WTC11 (cell line): Measurements from ENCODE around the gene ATG5. TPM values are rescaled to one million over a fixed set of nuclear protein-coding genes. Genes with fewer than 3 reads are reported as not detected.

Experiments
- ATAC-seq: fragments of 200-7000 bp; cut with Tn5 transposase; 2 replicates; pipeline ENCODE4 v1.10.0; 2021; ENCODE audit warnings: mild to moderate bottlenecking, moderate library complexity
- CTCF ChIA-PET: fragments of 300-600 bp; sonication (Branson Sonifier 250); formaldehyde crosslinking; loops from one replicate; lab custom pipeline; 2021; ENCODE audit warnings: antibody characterized with exemption; lab: Charles Lee
- POLR2A ChIA-PET: fragments of 350-600 bp; sonication (Branson Sonifier 250); formaldehyde crosslinking; loops from one replicate; lab custom pipeline; 2021; ENCODE audit warnings: antibody characterized with exemption; lab: Charles Lee
- DNase-seq: peaks from one replicate; pipeline ENCODE4 v3.0.0; 2021; ENCODE audit warnings: low spot score
- H3K27ac Mint-ChIP-seq: 2 replicates; pipeline ENCODE4 v1.8.0; 2021; ENCODE audit warnings: mixed read lengths
- H3K27me3 Mint-ChIP-seq: 2 replicates; pipeline ENCODE4 v1.8.0; 2021; ENCODE audit warnings: low read depth, mild to moderate bottlenecking, moderate library complexity, mixed read lengths
- H3K36me3 Mint-ChIP-seq: 2 replicates; pipeline ENCODE4 v1.8.0; 2021; ENCODE audit warnings: mixed read lengths
- H3K4me1 Mint-ChIP-seq: 2 replicates; pipeline ENCODE4 v1.8.0; 2022; ENCODE audit warnings: mixed read lengths
- H3K4me3 Mint-ChIP-seq: 2 replicates; pipeline ENCODE4 v1.8.0; 2021; ENCODE audit warnings: mild to moderate bottlenecking, moderate library complexity, mixed read lengths
- H3K9me3 Mint-ChIP-seq: 2 replicates; pipeline ENCODE4 v1.8.0; 2021; ENCODE audit warnings: mixed read lengths
- ATF6 ChIP-seq: sonication (generic); formaldehyde crosslinking; IDR thresholded peaks from 2 replicates; pipeline ENCODE4 v1.8.1; 2023; ENCODE audit warnings: mild to moderate bottlenecking, missing genetic modification reagents
- E2F5 ChIP-seq: sonication (generic); formaldehyde crosslinking; IDR thresholded peaks from 2 replicates; pipeline ENCODE4 v1.8.1; 2022; ENCODE audit warnings: mild to moderate bottlenecking, moderate library complexity, missing genetic modification reagents
- ELF4 ChIP-seq: sonication (generic); formaldehyde crosslinking; IDR thresholded peaks from 2 replicates; pipeline ENCODE4 v1.8.1; 2022; ENCODE audit warnings: low read depth, mild to moderate bottlenecking, moderate library complexity, missing genetic modification reagents
- EMX1 ChIP-seq: fragments of 250-450 bp; sonication (Bioruptor Pico); IDR thresholded peaks from 2 replicates; pipeline ENCODE4 v1.8.0; 2021; ENCODE audit warnings: mild to moderate bottlenecking
- FOXJ3 ChIP-seq: sonication (generic); formaldehyde crosslinking; IDR thresholded peaks from 2 replicates; pipeline ENCODE4 v1.9.0; 2021; ENCODE audit warnings: missing genetic modification reagents, mild to moderate bottlenecking, borderline replicate concordance
- FOXK1 ChIP-seq: sonication (generic); formaldehyde crosslinking; IDR thresholded peaks from 2 replicates; pipeline ENCODE4 v1.8.0; 2022; ENCODE audit warnings: mild to moderate bottlenecking, moderate library complexity, missing genetic modification reagents
- FOXP1 ChIP-seq: sonication (generic); formaldehyde crosslinking; IDR thresholded peaks from 2 replicates; pipeline ENCODE4 v1.8.0; 2022; ENCODE audit warnings: missing genetic modification reagents, mild to moderate bottlenecking, moderate library complexity, borderline replicate concordance
- HMGA2 ChIP-seq: fragments of 250-450 bp; sonication (Bioruptor Pico); IDR thresholded peaks from 2 replicates; pipeline ENCODE4 v1.4.0; 2021; ENCODE audit warnings: mild to moderate bottlenecking, moderate library complexity
- IRF2 ChIP-seq: sonication (generic); formaldehyde crosslinking; IDR thresholded peaks from 2 replicates; pipeline ENCODE4 v1.8.0; 2022; ENCODE audit warnings: low read depth, missing genetic modification reagents, borderline replicate concordance
- JUN ChIP-seq: sonication (generic); formaldehyde crosslinking; IDR thresholded peaks from 2 replicates; pipeline ENCODE4 v1.8.0; 2023; ENCODE audit warnings: mild to moderate bottlenecking, missing genetic modification reagents
- MXD4 ChIP-seq: fragments of 250-450 bp; sonication (Bioruptor Pico); IDR thresholded peaks from 2 replicates; pipeline ENCODE4 v1.8.0; 2021; ENCODE audit warnings: mild to moderate bottlenecking, moderate library complexity, borderline replicate concordance
- NR3C1 ChIP-seq: sonication (generic); formaldehyde crosslinking; conservative IDR thresholded peaks from 2 replicates; pipeline ENCODE4 v1.8.1; 2023; ENCODE audit warnings: low read depth, mild to moderate bottlenecking, missing genetic modification reagents
- TEAD1 ChIP-seq: sonication (generic); formaldehyde crosslinking; IDR thresholded peaks from 2 replicates; pipeline ENCODE4 v1.8.0; 2022; ENCODE audit warnings: mild to moderate bottlenecking, missing genetic modification reagents
- ZNF121 ChIP-seq: sonication (generic); formaldehyde crosslinking; IDR thresholded peaks from 2 replicates; pipeline ENCODE4 v1.8.0; 2023; ENCODE audit warnings: missing genetic modification reagents
- ZNF416 ChIP-seq: fragments of 250-450 bp; sonication (Bioruptor Pico); IDR thresholded peaks from 2 replicates; pipeline ENCODE4 v1.9.0; 2021; ENCODE audit warnings: mild to moderate bottlenecking, inconsistent platforms
- total RNA-seq: library from RNA; stranded (reverse); gene quantifications from 3 replicates; pipeline ENCODE4 v1.2.3, GENCODE V29; 2021
- TF ChIP-seq, protein P1 (sequence below): sonication (generic); formaldehyde crosslinking; IDR thresholded peaks from 2 replicates; pipeline ENCODE4 v1.8.1; 2023; ENCODE audit warnings: mild to moderate bottlenecking, missing genetic modification reagents, borderline replicate concordance
- TF ChIP-seq, protein P2 (sequence below): sonication (generic); formaldehyde crosslinking; IDR thresholded peaks from 2 replicates; pipeline ENCODE4 v1.8.0; 2022; ENCODE audit warnings: missing genetic modification reagents

ATG5 gene
- total RNA-seq, 1 experiment from 2014 or later = 32.6 TPM

GRCh38 chr6:106316375-106316766, 9.2 kb downstream of the ATG5 start:
- ATAC-seq (no peak), DNase-seq (no peak)
- Mint-ChIP-seq H3K27ac (no peak overlapping the region), H3K4me3 (no peak overlapping the region), H3K4me1 (peaks cover 10% of the 10 kb centered on the region), H3K36me3 (peaks cover 23% of the 10 kb centered on the region), H3K9me3 (no peaks in the 10 kb centered on the region), H3K27me3 (no peaks in the 10 kb centered on the region)
- TF ChIP-seq ZNF121 = no peak
- TF ChIP-seq IRF2 (CRISPR knock-in tag) = no peak
- TF ChIP-seq ZNF416 = no peak
- no peak for TF ChIP-seq E2F5 (CRISPR knock-in tag)
- no peak for TF ChIP-seq EMX1 (CRISPR knock-in tag)
- TF ChIP-seq MXD4 = no peak
- TF ChIP-seq JUN (CRISPR knock-in tag) = no peak
- no peak for TF ChIP-seq FOXP1 (CRISPR knock-in tag)
- TF ChIP-seq FOXK1 (CRISPR knock-in tag) = no peak
- TF ChIP-seq HMGA2 (CRISPR knock-in tag) = no peak
- TF ChIP-seq TEAD1 (CRISPR knock-in tag) = no peak
- no peak for TF ChIP-seq ATF6
- no peak for TF ChIP-seq ELF4 (CRISPR knock-in tag)
- no peak for TF ChIP-seq FOXJ3 (CRISPR knock-in tag)
- TF ChIP-seq, protein P1, sequence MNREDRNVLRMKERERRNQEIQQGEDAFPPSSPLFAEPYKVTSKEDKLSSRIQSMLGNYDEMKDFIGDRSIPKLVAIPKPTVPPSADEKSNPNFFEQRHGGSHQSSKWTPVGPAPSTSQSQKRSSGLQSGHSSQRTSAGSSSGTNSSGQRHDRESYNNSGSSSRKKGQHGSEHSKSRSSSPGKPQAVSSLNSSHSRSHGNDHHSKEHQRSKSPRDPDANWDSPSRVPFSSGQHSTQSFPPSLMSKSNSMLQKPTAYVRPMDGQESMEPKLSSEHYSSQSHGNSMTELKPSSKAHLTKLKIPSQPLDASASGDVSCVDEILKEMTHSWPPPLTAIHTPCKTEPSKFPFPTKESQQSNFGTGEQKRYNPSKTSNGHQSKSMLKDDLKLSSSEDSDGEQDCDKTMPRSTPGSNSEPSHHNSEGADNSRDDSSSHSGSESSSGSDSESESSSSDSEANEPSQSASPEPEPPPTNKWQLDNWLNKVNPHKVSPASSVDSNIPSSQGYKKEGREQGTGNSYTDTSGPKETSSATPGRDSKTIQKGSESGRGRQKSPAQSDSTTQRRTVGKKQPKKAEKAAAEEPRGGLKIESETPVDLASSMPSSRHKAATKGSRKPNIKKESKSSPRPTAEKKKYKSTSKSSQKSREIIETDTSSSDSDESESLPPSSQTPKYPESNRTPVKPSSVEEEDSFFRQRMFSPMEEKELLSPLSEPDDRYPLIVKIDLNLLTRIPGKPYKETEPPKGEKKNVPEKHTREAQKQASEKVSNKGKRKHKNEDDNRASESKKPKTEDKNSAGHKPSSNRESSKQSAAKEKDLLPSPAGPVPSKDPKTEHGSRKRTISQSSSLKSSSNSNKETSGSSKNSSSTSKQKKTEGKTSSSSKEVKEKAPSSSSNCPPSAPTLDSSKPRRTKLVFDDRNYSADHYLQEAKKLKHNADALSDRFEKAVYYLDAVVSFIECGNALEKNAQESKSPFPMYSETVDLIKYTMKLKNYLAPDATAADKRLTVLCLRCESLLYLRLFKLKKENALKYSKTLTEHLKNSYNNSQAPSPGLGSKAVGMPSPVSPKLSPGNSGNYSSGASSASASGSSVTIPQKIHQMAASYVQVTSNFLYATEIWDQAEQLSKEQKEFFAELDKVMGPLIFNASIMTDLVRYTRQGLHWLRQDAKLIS = no peak
- TF ChIP-seq NR3C1 (CRISPR knock-in tag) = no peak
- TF ChIP-seq, protein P2, sequence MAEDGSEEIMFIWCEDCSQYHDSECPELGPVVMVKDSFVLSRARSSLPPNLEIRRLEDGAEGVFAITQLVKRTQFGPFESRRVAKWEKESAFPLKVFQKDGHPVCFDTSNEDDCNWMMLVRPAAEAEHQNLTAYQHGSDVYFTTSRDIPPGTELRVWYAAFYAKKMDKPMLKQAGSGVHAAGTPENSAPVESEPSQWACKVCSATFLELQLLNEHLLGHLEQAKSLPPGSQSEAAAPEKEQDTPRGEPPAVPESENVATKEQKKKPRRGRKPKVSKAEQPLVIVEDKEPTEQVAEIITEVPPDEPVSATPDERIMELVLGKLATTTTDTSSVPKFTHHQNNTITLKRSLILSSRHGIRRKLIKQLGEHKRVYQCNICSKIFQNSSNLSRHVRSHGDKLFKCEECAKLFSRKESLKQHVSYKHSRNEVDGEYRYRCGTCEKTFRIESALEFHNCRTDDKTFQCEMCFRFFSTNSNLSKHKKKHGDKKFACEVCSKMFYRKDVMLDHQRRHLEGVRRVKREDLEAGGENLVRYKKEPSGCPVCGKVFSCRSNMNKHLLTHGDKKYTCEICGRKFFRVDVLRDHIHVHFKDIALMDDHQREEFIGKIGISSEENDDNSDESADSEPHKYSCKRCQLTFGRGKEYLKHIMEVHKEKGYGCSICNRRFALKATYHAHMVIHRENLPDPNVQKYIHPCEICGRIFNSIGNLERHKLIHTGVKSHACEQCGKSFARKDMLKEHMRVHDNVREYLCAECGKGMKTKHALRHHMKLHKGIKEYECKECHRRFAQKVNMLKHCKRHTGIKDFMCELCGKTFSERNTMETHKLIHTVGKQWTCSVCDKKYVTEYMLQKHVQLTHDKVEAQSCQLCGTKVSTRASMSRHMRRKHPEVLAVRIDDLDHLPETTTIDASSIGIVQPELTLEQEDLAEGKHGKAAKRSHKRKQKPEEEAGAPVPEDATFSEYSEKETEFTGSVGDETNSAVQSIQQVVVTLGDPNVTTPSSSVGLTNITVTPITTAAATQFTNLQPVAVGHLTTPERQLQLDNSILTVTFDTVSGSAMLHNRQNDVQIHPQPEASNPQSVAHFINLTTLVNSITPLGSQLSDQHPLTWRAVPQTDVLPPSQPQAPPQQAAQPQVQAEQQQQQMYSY (CRISPR knock-in tag) = no peak
- ChIA-PET POLR2A (no interaction called here), CTCF (no interaction called here)
